ENCODE results near the gene TSPAN3.

GRCh38 chr15:77031376-77032050 is 39.4 kb downstream of the TSPAN3 start:
- TF ChIP-seq CTCF (IDR thresholded peaks at IDR 0.05; ENCODE audit: insufficient read depth, low read depth, low read length) (no peak), EZH2 (IDR thresholded peaks at IDR 0.05; ENCODE audit: insufficient read depth, low read length) (no peak)

Data from astrocyte (in vitro differentiated cells and primary cell).